Stimulated activated naive CD8-positive, alpha-beta T cell treated with anti-CD3 and anti-CD28 coated beads, Interleukin-15, Interleukin-2, amounts not matched to agents 100 ng/mL and 50 ng/mL, for 24 hours (primary cell): ENCODE results near the gene ABCF3.
"Not testable (repeated sequence)": the region's sequence is repeated elsewhere in the genome, so short reads cannot be mapped to it uniquely, and the experiment has no call there.

Source experiments
- H3K27ac Mint-ChIP-seq: one replicate; pipeline ENCODE4 v1.8.0; 2021; ENCODE audit warnings: mild to moderate bottlenecking, mixed read lengths
- H3K27me3 Mint-ChIP-seq: one replicate; pipeline ENCODE4 v1.8.0; 2021; ENCODE audit warnings: mixed read lengths
- H3K36me3 Mint-ChIP-seq: one replicate; pipeline ENCODE4 v1.8.0; 2021; ENCODE audit warnings: low read depth, mixed read lengths
- H3K4me1 Mint-ChIP-seq: one replicate; pipeline ENCODE4 v1.8.0; 2021; ENCODE audit warnings: low read depth, mixed read lengths
- H3K4me3 Mint-ChIP-seq: one replicate; pipeline ENCODE4 v1.8.0; 2021; ENCODE audit warnings: mild to moderate bottlenecking, mixed read lengths
- H3K9me3 Mint-ChIP-seq: one replicate; pipeline ENCODE4 v1.8.0; 2021; ENCODE audit warnings: mixed read lengths

ABCF3 gene

DNA sequence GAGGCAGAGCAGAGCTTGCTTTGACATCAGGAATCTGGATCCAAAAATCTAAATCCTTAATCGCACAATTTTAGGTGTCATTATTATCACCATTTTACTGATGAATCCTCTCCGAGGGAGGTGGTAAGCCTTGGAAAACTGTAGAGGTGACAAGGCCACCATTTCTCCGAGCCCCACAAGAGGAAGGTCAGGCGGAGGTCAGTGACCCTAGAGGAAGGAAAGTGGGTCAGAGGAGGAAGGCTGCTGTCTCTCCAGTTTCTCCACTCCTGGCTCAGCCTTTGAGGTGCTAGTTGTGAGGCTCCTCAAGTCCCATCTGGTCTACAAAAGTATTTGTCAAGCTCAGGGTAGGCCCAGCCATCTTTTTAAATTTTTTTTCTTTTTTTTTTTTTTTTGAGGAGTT lies 27.6 kb upstream of the ABCF3 start:
- no peak overlapping the region for H3K4me3 Mint-ChIP-seq

GRCh38 chr3:184160456-184160855 lies 25.5 kb upstream of the ABCF3 start:
- Mint-ChIP-seq H3K36me3 (peaks cover 13% of the 10 kb centered on the region), H3K27ac (no peak overlapping the region), H3K27me3 (no peaks in the 10 kb centered on the region), H3K9me3 (no peaks in the 10 kb centered on the region), H3K4me1 (peaks cover 32% of the 10 kb centered on the region), H3K4me3 (no peak overlapping the region)

More for the DNA sequence above, 27.6 kb upstream of the ABCF3 start:
- peaks cover 5% of the 10 kb centered on the region for H3K36me3 Mint-ChIP-seq
- no peak overlapping the region for H3K27ac Mint-ChIP-seq
- peaks cover 32% of the 10 kb centered on the region for H3K4me1 Mint-ChIP-seq
- no peaks in the 10 kb centered on the region for H3K27me3 Mint-ChIP-seq
- no peaks in the 10 kb centered on the region for H3K9me3 Mint-ChIP-seq

- Mint-ChIP-seq H3K36me3 (peaks cover 24% of the 10 kb centered on the region), H3K4me1 (peaks cover 22% of the 10 kb centered on the region)
- not testable (repeated sequence) for H3K4me3 Mint-ChIP-seq, H3K27me3 Mint-ChIP-seq, H3K9me3 Mint-ChIP-seq, H3K27ac Mint-ChIP-seq
Observed at GRCh38 chr3:184162571-184163070, 23.4 kb upstream of the ABCF3 start.

- H3K9me3 Mint-ChIP-seq = no peaks in the 10 kb centered on the region
- no peak overlapping the region for H3K4me3 Mint-ChIP-seq
- peaks cover 28% of the 10 kb centered on the region for H3K36me3 Mint-ChIP-seq
- peaks cover 5% of the 10 kb centered on the region for H3K4me1 Mint-ChIP-seq
- H3K27ac Mint-ChIP-seq = no peak overlapping the region
- H3K27me3 Mint-ChIP-seq = no peaks in the 10 kb centered on the region
Observed at GRCh38 chr3:184164648-184165330, 21.2 kb upstream of the ABCF3 start.

DNA sequence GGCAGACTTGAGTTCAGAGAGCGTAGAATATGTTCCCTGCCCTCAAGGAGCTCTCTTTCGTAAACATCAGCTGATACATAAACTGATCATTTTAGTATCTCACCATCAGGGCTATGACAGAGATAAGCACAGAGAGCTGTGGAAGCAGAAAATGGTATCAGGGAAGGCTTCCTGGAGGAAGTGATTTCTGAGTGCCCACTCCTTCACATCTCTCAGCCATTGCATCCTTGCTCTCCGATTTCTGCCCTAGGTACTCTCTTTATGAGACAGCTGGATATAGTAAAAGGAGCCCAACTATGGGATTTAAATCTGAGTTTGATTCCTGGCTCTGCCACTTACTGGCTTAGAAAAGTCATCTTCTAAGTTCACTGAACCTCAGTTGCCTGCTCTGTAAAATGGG lies 20.5 kb upstream of the ABCF3 start:
- H3K9me3 Mint-ChIP-seq = no peaks in the 10 kb centered on the region
- H3K4me1 Mint-ChIP-seq = no peaks in the 10 kb centered on the region
- H3K36me3 Mint-ChIP-seq = peaks cover 23% of the 10 kb centered on the region
- no peak overlapping the region for H3K27ac Mint-ChIP-seq
- no peaks in the 10 kb centered on the region for H3K27me3 Mint-ChIP-seq
- no peak overlapping the region for H3K4me3 Mint-ChIP-seq

- peaks cover 30% of the 10 kb centered on the region for H3K36me3 Mint-ChIP-seq
- no peaks in the 10 kb centered on the region for H3K27me3 Mint-ChIP-seq
- no peak overlapping the region for H3K4me3 Mint-ChIP-seq
Observed at GRCh38 chr3:184166671-184167070, 19.3 kb upstream of the ABCF3 start.

GRCh38 chr3:184167786-184168185 lies 18.2 kb upstream of the ABCF3 start:
- no peak overlapping the region for H3K4me3 Mint-ChIP-seq
- H3K36me3 Mint-ChIP-seq = peaks cover 32% of the 10 kb centered on the region
- no peak overlapping the region for H3K27ac Mint-ChIP-seq
- H3K4me1 Mint-ChIP-seq = no peaks in the 10 kb centered on the region
- no peaks in the 10 kb centered on the region for H3K27me3 Mint-ChIP-seq
- H3K9me3 Mint-ChIP-seq = no peaks in the 10 kb centered on the region

More at GRCh38 chr3:184166671-184167070, 19.3 kb upstream of the ABCF3 start:
- Mint-ChIP-seq H3K27ac (no peak overlapping the region), H3K4me1 (no peaks in the 10 kb centered on the region), H3K9me3 (no peaks in the 10 kb centered on the region)

DNA sequence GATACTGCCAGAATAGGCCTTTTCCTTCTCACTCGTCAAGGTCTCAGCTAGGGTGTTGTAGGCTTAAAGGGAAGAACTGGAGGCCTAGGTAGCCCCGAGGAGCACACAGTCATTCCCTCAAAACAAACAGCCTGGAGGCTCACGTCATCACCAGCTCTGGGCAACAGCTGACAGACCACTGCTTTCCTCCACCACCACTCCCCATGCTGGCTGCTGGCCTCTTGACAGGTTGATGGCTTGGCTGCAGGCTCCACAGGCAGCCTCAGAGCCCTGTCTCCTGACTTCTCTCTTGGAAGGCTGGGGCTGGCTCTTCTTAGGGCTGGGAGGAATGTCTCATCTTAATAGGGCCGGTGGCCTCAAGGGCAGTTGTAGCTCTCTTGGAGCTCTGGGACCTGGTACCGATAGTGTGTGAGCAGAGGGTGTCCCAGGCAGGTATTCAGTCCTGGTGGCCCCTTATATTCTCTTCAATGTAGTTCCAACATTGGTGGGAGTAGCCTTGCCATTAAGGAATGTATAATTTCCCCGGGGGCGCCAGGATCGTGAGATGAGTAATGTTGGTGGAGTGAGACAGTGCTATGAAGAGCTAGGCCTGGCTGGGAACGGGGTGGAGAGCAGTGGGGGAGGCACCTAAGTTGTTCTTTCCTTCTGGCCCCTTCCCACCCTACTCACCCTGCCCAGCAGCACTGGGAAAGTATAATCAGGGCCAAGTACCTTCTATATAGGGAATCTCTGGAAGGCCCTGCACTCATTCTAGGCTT lies 17.5 kb upstream of the ABCF3 start:
- Mint-ChIP-seq H3K27ac (no peak overlapping the region), H3K9me3 (no peaks in the 10 kb centered on the region), H3K4me3 (no peak overlapping the region), H3K4me1 (no peaks in the 10 kb centered on the region), H3K27me3 (no peaks in the 10 kb centered on the region), H3K36me3 (peaks cover 35% of the 10 kb centered on the region)

DNA sequence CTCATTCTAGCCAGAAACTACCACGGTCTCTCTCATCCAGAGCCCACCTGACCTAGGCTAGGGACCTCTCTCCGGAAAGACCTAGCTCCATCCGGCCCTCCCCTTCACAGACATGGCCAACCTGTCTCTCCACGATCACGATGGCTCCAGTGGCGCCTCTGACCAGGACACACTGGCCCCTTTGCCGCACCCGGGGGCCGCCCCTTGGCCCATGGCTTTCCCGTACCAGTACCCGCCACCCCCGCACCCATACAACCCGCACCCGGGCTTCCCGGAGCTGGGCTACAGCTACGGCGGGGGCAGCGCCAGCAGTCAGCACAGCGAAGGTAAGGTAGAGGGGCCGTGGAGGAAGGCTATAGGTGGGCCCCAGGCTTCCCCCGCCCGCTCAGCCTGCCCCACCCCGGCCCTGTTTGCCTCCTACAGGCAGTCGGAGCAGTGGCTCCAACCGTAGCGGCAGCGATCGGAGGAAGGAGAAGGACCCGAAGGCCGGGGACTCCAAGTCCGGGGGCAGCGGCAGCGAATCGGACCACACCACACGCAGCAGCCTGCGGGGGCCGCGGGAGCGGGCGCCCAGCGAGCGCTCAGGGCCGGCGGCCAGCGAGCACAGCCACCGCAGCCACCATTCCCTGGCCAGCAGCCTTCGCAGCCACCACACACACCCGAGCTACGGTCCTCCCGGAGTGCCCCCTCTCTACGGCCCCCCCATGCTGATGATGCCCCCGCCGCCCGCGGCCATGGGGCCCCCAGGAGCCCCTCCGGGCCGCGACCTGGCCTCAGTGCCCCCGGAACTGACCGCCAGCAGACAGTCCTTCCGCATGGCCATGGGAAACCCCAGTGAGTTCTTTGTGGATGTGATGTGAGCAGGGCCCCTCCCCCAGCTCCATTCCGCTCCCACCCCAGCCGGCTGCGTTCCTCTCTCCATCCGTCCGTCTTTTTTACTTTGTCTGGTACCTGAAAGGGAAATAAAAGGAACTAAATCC lies 15.8 kb upstream of the ABCF3 start:
- H3K36me3 Mint-ChIP-seq = peaks cover 28% of the 10 kb centered on the region
- no peak overlapping the region for H3K4me3 Mint-ChIP-seq
- no peaks in the 10 kb centered on the region for H3K9me3 Mint-ChIP-seq
- no peak overlapping the region for H3K27ac Mint-ChIP-seq
- H3K27me3 Mint-ChIP-seq = no peaks in the 10 kb centered on the region
- H3K4me1 Mint-ChIP-seq = peaks cover 5% of the 10 kb centered on the region

DNA sequence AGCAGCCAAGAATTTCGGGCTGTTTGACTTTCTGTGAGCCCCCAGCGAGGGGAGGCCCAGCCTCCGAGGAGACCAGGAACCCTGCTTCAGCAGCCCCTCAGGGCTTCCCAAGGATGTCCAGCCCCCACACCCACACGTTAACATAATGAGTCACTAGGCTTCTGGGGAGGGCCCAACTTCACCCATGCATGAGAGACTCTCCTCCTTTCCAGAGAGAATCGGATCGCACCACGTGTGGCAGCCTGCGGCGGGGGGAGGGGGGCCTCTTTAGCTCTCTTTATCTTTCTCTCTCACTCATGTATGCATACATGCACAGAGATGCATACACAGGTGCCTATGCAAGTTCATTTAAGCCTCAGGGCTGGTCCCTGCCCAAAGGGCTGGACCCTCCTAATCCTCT lies 14.4 kb upstream of the ABCF3 start:
- H3K9me3 Mint-ChIP-seq = no peaks in the 10 kb centered on the region
- H3K27ac Mint-ChIP-seq = no peak overlapping the region
- peaks cover 19% of the 10 kb centered on the region for H3K4me1 Mint-ChIP-seq
- peaks cover 24% of the 10 kb centered on the region for H3K36me3 Mint-ChIP-seq
- H3K4me3 Mint-ChIP-seq = no peak overlapping the region
- H3K27me3 Mint-ChIP-seq = no peaks in the 10 kb centered on the region

DNA sequence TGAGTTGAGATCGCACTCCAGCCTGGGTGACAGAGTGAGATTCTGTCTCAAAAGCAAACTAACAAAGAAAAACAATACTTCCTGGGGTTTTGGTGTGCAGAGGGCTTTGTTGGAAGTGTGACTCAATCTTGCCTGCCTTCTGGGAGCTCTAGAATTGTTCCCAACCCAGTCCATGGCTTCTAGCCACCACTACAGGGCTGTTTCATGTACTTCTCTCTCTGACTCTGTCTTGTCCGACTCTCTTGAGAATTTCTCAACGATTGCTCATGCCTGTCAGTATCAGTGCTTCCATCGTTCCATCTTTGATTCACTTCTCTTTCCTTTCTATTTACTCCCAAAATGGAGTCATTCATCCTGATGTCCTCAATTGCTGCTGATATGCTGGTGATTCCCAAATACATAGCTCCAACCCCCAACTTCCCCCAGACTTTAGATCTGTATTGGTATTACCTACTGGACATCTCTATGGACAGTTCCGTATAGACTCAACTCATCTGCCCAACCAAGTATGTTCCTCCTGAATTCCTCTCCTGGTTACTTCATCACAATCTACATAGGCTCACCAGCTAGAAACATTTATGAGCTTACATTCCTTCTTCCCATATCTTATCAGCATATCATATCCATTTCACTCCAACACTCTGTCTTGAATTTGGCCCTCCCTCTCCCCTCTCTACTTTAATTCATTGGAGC lies 13.2 kb upstream of the ABCF3 start:
- Mint-ChIP-seq H3K4me1 (peaks cover 28% of the 10 kb centered on the region), H3K36me3 (peaks cover 18% of the 10 kb centered on the region), H3K27ac (no peak overlapping the region), H3K27me3 (no peaks in the 10 kb centered on the region), H3K9me3 (no peaks in the 10 kb centered on the region), H3K4me3 (no peak overlapping the region)

DNA sequence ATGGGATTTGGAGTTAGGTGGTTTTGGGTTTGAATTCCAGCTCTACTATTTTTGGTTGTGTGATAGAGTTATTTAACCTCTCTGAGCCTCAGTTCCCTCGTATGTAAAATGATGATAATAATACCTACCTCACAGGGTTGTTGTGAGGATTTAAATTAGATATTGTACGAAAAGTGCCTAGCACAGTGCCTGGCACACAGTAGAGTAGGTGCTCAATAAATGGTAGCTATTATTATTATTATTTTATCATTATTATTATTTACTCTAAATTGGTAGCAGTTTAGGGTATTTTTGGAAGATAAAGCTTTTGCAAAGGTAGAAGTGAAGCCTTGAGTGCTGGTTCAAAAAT lies 12.7 kb upstream of the ABCF3 start:
- H3K4me3 Mint-ChIP-seq = no peak overlapping the region
- no peaks in the 10 kb centered on the region for H3K27me3 Mint-ChIP-seq

GRCh38 chr3:184174284-184174645 lies 11.7 kb upstream of the ABCF3 start:
- peaks cover 25% of the 10 kb centered on the region for H3K36me3 Mint-ChIP-seq
- H3K9me3 Mint-ChIP-seq = no peaks in the 10 kb centered on the region
- peak overlapping the region; percentile 36 for H3K27ac Mint-ChIP-seq
- no peaks in the 10 kb centered on the region for H3K27me3 Mint-ChIP-seq
- peak overlapping the region; percentile 98 for H3K4me3 Mint-ChIP-seq
- peaks cover 33% of the 10 kb centered on the region for H3K4me1 Mint-ChIP-seq

More for the DNA sequence above, 12.7 kb upstream of the ABCF3 start:
- Mint-ChIP-seq H3K36me3 (peaks cover 22% of the 10 kb centered on the region), H3K4me1 (peaks cover 33% of the 10 kb centered on the region), H3K27ac (no peak overlapping the region), H3K9me3 (no peaks in the 10 kb centered on the region)
